ENCODE results near the gene MRPL55. TPM values are rescaled to one million over a fixed set of nuclear protein-coding genes. Genes with fewer than 3 reads are reported as not detected.
A peak's percentile ranks its signal among the peaks of the same experiment; 100 is the strongest.

The MRPL55 gene
- total and polyA plus RNA-seq, 2 of the 13 experiments (the other 11 are each of a cell fraction or from before 2014, with no cell fraction given) = 58.6 to 92.9 TPM

DNA sequence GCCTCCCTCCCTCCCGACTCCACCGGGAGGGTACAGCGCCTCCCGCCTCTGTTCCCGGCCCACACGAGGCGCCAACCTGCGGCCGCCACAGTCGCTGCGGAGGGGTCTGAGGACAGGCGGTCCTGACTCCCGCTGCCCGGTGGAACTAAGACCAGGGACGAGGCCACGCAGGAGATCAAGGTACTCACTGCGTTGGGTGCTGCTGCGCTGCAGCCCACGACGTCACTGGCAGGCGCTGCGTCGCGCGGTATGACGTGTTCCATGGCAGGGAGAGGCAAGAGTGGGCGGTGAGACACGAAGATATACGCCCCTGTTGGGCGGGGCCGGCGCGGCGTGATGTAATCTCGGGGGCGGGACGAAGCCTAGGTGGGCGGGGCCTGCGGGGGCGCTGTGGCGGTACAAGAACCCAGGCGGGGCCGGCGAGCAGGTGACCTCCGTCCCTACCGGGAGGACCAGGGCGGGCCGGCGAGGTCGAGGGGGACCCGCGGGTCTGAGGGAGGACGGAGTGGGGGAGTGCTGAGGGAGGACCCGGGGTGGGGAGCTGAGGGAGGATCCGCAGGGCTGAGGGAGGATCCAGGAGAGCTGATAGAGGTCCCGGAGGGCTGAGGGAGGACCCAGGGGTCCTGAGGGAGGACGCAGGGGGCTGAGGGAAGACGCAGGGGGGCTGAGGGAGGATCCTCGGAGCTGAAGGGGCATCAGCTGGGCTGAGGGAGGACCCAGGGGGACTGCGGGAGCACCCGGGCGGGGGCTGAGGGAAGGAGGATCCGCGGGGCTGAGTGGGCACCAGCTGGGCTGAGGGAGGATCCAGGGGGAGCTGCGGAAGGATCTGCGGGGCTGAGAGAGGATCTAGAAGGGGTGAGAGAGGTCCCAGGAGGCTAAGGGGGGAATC is at the start of gene MRPL55 (continued):
- TF ChIP-seq, protein P1, sequence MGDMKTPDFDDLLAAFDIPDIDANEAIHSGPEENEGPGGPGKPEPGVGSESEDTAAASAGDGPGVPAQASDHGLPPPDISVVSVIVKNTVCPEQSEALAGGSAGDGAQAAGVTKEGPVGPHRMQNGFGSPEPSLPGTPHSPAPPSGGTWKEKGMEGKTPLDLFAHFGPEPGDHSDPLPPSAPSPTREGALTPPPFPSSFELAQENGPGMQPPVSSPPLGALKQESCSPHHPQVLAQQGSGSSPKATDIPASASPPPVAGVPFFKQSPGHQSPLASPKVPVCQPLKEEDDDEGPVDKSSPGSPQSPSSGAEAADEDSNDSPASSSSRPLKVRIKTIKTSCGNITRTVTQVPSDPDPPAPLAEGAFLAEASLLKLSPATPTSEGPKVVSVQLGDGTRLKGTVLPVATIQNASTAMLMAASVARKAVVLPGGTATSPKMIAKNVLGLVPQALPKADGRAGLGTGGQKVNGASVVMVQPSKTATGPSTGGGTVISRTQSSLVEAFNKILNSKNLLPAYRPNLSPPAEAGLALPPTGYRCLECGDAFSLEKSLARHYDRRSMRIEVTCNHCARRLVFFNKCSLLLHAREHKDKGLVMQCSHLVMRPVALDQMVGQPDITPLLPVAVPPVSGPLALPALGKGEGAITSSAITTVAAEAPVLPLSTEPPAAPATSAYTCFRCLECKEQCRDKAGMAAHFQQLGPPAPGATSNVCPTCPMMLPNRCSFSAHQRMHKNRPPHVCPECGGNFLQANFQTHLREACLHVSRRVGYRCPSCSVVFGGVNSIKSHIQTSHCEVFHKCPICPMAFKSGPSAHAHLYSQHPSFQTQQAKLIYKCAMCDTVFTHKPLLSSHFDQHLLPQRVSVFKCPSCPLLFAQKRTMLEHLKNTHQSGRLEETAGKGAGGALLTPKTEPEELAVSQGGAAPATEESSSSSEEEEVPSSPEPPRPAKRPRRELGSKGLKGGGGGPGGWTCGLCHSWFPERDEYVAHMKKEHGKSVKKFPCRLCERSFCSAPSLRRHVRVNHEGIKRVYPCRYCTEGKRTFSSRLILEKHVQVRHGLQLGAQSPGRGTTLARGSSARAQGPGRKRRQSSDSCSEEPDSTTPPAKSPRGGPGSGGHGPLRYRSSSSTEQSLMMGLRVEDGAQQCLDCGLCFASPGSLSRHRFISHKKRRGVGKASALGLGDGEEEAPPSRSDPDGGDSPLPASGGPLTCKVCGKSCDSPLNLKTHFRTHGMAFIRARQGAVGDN (CRISPR knock-in tag; IDR thresholded peaks at IDR 0.05) = peak; percentile 89
- TF ChIP-seq MAFK (conservative IDR thresholded peaks at IDR 0.05 in 1 of 2, IDR thresholded peaks at IDR 0.05 in 1 of 2; ENCODE audit: low read length in 2 of 2) (no peak), TBX3 (IDR thresholded peaks at IDR 0.05; ENCODE audit: borderline replicate concordance) (peak; percentile 29; the same call in 1 of the 2 replicates), ZFP1 (CRISPR knock-in tag; IDR thresholded peaks at IDR 0.05) (peak; percentile 56; the same call in 1 of the 2 replicates), ATF1 (CRISPR knock-in tag; IDR thresholded peaks at IDR 0.05) (peak; percentile 99), CCDC6 (CRISPR knock-in tag; IDR thresholded peaks at IDR 0.05) (peak; percentile 95), ZNF678 (CRISPR knock-in tag; IDR thresholded peaks at IDR 0.05) (0 out of 2 replicates have a peak, but pooled peaks have one; percentile 40), RAD51 (IDR thresholded peaks at IDR 0.05; ENCODE audit: borderline replicate concordance) (no peak), ONECUT2 (CRISPR knock-in tag; IDR thresholded peaks at IDR 0.05) (no peak), HOXA3 (CRISPR knock-in tag; IDR thresholded peaks at IDR 0.05) (peak; percentile 100), ZNF335 (CRISPR knock-in tag; IDR thresholded peaks at IDR 0.05) (no peak)
- TF ChIP-seq, protein P2, sequence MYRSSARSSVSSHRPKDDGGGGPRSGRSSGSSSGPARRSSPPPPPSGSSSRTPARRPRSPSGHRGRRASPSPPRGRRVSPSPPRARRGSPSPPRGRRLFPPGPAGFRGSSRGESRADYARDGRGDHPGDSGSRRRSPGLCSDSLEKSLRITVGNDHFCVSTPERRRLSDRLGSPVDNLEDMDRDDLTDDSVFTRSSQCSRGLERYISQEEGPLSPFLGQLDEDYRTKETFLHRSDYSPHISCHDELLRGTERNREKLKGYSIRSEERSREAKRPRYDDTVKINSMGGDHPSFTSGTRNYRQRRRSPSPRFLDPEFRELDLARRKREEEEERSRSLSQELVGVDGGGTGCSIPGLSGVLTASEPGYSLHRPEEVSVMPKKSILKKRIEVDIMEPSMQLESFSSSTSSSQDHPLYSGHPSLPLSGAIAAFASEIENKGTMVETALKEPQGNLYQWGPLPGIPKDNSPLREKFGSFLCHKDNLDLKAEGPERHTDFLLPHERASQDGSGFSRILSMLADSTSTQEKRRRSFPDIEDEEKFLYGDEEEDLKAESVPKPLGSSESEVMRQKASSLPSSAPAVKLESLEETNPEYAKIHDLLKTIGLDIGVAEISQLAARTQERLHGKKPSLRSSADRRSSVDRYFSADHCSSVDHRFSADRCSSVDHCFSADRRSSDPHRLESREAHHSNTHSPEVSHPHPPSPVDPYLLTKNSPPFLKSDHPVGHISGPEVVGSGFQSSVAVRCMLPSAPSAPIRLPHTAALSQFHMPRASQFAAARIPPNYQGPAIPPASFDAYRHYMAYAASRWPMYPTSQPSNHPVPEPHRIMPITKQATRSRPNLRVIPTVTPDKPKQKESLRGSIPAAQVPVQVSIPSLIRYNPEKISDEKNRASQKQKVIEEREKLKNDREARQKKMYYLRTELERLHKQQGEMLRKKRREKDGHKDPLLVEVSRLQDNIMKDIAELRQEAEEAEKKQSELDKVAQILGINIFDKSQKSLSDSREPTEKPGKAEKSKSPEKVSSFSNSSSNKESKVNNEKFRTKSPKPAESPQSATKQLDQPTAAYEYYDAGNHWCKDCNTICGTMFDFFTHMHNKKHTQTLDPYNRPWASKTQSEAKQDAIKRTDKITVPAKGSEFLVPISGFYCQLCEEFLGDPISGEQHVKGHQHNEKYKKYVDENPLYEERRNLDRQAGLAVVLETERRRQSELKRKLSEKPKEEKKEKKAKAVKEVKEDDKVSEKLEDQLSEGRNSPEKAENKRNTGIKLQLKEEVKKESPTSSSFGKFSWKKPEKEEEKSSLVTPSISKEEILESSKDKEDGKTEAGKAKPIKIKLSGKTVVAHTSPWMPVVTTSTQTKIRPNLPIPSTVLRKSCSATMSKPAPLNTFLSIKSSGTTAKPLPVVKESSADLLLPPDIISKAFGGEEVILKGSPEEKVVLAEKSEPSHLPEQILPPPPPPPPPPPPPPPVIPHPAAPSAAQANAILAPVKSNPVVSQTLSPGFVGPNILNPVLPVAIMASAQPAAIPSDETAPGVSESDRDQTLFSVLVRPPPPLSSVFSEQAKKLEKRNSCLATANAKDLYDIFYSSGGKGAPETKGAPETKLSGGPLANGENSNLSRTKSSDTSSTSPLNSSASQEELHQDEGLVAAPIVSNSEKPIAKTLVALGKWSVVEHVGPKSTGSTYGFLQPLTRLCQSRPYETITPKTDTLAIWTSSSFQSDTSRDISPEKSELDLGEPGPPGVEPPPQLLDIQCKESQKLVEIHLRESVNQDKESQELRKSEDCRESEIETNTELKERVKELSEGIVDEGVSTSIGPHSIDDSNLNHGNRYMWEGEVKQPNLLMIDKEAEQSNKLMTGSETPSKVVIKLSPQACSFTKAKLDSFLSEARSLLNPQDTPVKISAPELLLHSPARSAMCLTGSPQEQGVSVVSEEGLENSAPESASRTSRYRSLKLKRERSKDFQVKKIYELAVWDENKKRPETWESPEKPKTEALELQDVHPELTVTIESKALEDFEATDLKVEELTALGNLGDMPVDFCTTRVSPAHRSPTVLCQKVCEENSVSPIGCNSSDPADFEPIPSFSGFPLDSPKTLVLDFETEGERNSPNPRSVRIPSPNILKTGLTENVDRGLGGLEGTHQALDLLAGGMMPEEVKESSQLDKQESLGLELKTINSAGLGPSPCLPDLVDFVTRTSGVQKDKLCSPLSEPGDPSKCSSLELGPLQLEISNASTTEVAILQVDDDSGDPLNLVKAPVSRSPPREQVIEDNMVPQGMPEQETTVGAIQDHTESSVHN (CRISPR knock-in tag; IDR thresholded peaks at IDR 0.05) = peak; percentile 92
- TF ChIP-seq, protein P3, sequence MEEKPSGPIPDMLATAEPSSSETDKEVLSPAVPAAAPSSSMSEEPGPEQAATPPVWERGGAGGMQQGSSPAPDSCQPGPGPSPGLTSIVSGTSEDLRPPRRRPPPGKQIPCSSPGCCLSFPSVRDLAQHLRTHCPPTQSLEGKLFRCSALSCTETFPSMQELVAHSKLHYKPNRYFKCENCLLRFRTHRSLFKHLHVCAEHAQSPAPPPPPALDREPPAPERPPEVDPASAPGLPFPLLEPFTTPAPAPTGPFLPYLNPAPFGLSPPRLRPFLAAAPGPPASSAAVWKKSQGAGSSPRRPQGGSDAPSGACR (CRISPR knock-in tag; IDR thresholded peaks at IDR 0.05) = peak; percentile 67; the same call in 1 of the 2 replicates
- TF ChIP-seq, protein P4, sequence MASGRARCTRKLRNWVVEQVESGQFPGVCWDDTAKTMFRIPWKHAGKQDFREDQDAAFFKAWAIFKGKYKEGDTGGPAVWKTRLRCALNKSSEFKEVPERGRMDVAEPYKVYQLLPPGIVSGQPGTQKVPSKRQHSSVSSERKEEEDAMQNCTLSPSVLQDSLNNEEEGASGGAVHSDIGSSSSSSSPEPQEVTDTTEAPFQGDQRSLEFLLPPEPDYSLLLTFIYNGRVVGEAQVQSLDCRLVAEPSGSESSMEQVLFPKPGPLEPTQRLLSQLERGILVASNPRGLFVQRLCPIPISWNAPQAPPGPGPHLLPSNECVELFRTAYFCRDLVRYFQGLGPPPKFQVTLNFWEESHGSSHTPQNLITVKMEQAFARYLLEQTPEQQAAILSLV (CRISPR knock-in tag; IDR thresholded peaks at IDR 0.05; ENCODE audit: borderline replicate concordance) = peak; percentile 74; the same call in 1 of the 2 replicates

All from HepG2 (cell line).